OCI-LY7 (cell line): ENCODE results near the gene AMBP. TPM values are rescaled to one million over a fixed set of nuclear protein-coding genes. Genes with fewer than 3 reads are reported as not detected.

Experiments used
- BruUV-seq: library from RNA; stranded (reverse); fragments of 400-500 nt; replicated peaks from 2 replicates; lab custom pipeline; 2021; lab: Mats Ljungman, UMichigan
- CTCF ChIA-PET: fragments of 300-600 bp; sonication (Branson Sonifier 250); formaldehyde crosslinking; loops from one replicate; lab custom pipeline; 2022; ENCODE audit warnings: antibody characterized with exemption; ENCODE audit not compliant: unreplicated experiment; lab: Charles Lee
- POLR2A ChIA-PET: fragments of 300-600 bp; sonication (Branson Sonifier 250); formaldehyde crosslinking; loops from one replicate; lab custom pipeline; 2022; ENCODE audit warnings: antibody characterized with exemption; lab: Charles Lee
- DNase-seq: peaks from one replicate; pipeline ENCODE4 v3.0.0-alpha.2; 2015; ENCODE audit warnings: low spot score
- H2AFZ ChIP-seq: fragments of 200-600 bp; sonication (generic), shearing (Covaris generic); 2 replicates; pipeline ENCODE4 v1.6.1; 2014; ENCODE audit warnings: mild to moderate bottlenecking, antibody characterized with exemption, low read length, moderate library complexity
- H3K27ac ChIP-seq: fragments of 200-600 bp; sonication (generic); 2 replicates; pipeline ENCODE4 v1.5.1; 2014; ENCODE audit warnings: mixed run types, low read depth, mild to moderate bottlenecking, moderate library complexity, low read length, inconsistent platforms; ENCODE audit not compliant: poor library complexity, severe bottlenecking
- H3K36me3 ChIP-seq: fragments of 200-600 bp; sonication (generic); 2 replicates; pipeline ENCODE4 v1.6.1; 2014; ENCODE audit warnings: mild to moderate bottlenecking, antibody characterized with exemption, low read length, moderate library complexity, mixed read lengths; ENCODE audit not compliant: insufficient read depth
- H3K4me1 ChIP-seq: fragments of 200-600 bp; sonication (generic); 2 replicates; pipeline ENCODE4 v1.5.1; 2014; ENCODE audit warnings: mild to moderate bottlenecking, low read length; ENCODE audit not compliant: insufficient read depth, poor library complexity, severe bottlenecking
- H3K4me2 ChIP-seq: fragments of 200-600 bp; sonication (generic); 2 replicates; pipeline ENCODE4 v1.6.1; 2014; ENCODE audit warnings: mild to moderate bottlenecking, low read length
- H3K4me3 ChIP-seq: fragments of 200-600 bp; sonication (generic); 2 replicates; pipeline ENCODE4 v1.5.1; 2014; ENCODE audit warnings: mild to moderate bottlenecking, low read depth, low read length; ENCODE audit not compliant: poor library complexity, severe bottlenecking
- H3K79me2 ChIP-seq: fragments of 200-600 bp; sonication (generic); 2 replicates; pipeline ENCODE4 v1.6.1; 2016; ENCODE audit warnings: low read depth, mild to moderate bottlenecking, low read length, moderate library complexity, mixed read lengths; ENCODE audit not compliant: insufficient read depth
- H3K9me2 ChIP-seq: fragments of 200-600 bp; sonication (generic); 2 replicates; pipeline ENCODE4 v1.6.1; 2016; ENCODE audit warnings: mild to moderate bottlenecking, low read length, mixed read lengths; ENCODE audit not compliant: insufficient read depth
- H3K9me3 ChIP-seq: fragments of 200-600 bp; sonication (generic); 2 replicates; pipeline ENCODE4 v1.6.1; 2014; ENCODE audit warnings: mild to moderate bottlenecking, mixed run types, low read length, mixed read lengths
- H4K20me1 ChIP-seq: fragments of 200-600 bp; sonication (generic); 2 replicates; pipeline ENCODE4 v1.6.1; 2014; ENCODE audit warnings: mild to moderate bottlenecking, antibody characterized with exemption, low read length, moderate library complexity, mixed read lengths; ENCODE audit not compliant: insufficient read depth
- CTCF ChIP-seq: fragments of 200-600 bp; sonication (generic); conservative IDR thresholded peaks from 2 replicates; pipeline ENCODE4 v1.5.1; 2014; ENCODE audit warnings: mild to moderate bottlenecking, antibody characterized with exemption, low read length, moderate library complexity, mixed read lengths
- EZH2phosphoT487 ChIP-seq: fragments of 200-600 bp; sonication (generic); IDR thresholded peaks from 2 replicates; pipeline ENCODE4 v1.6.1; 2018; ENCODE audit warnings: low read depth, borderline replicate concordance, mild to moderate bottlenecking, mixed run types, antibody characterized with exemption, low read length, moderate library complexity, mixed read lengths
- intact Hi-C: fragments of 100-400 bp; cut with micrococcal nuclease; formaldehyde crosslinking; loops from one replicate; pipeline ENCODE4 v1.10.0; 2022; ENCODE audit not compliant: unreplicated experiment
- total RNA-seq, 2 experiments: library from RNA; depleted of rRNA in 1 of 2; stranded (reverse); fragments of >200 nt in 1 of 2; shearing (Covaris generic) in 1 of 2; gene quantifications; 2 replicates each; pipeline ENCODE4 v1.2.3, GENCODE V29; 2014 to 2022

Gene AMBP
- total RNA-seq, 2 experiments from 2014 or later, result not detected

GRCh38 chr9:114059047-114059803 is 18.9 kb downstream of the AMBP start:
- no peak overlapping the region for H3K27ac ChIP-seq
- H4K20me1 ChIP-seq, result no peaks in the 10 kb centered on the region
- H3K4me2 ChIP-seq, result no peak overlapping the region
- H2AFZ ChIP-seq, result no peak overlapping the region
- intact Hi-C loops, result no loop called here
- no peaks in the 10 kb centered on the region for H3K36me3 ChIP-seq
- no peak overlapping the region for H3K4me3 ChIP-seq
- H3K9me2 ChIP-seq, result no peaks in the 10 kb centered on the region
- CTCF ChIA-PET, result no interaction called here
- H3K79me2 ChIP-seq, result no peaks in the 10 kb centered on the region
- TF ChIP-seq EZH2phosphoT487 (no peak), CTCF (no peak)
- no TSS peak for BruUV-seq
- POLR2A ChIA-PET, result no interaction called here
- DNase-seq, result no peak
- no peaks in the 10 kb centered on the region for H3K4me1 ChIP-seq
- no peaks in the 10 kb centered on the region for H3K9me3 ChIP-seq

GRCh38 chr9:114058688-114059046 is 19.4 kb downstream of the AMBP start:
- Histone ChIP-seq H3K27ac (no peak overlapping the region), H3K4me2 (no peak overlapping the region), H4K20me1 (no peaks in the 10 kb centered on the region), H3K4me3 (no peak overlapping the region), H3K4me1 (no peaks in the 10 kb centered on the region), H3K36me3 (no peaks in the 10 kb centered on the region), H2AFZ (no peak overlapping the region), H3K9me3 (no peaks in the 10 kb centered on the region), H3K9me2 (no peaks in the 10 kb centered on the region), H3K79me2 (no peaks in the 10 kb centered on the region)
- BruUV-seq, result no TSS peak
- no peak for DNase-seq
- POLR2A ChIA-PET, result no interaction called here
- CTCF ChIA-PET, result no interaction called here
- intact Hi-C loops, result no loop called here
- TF ChIP-seq EZH2phosphoT487 (no peak), CTCF (no peak)

GRCh38 chr9:114057161-114057885 is 20.8 kb downstream of the AMBP start:
- CTCF ChIA-PET, result no interaction called here
- BruUV-seq, result no TSS peak

More at GRCh38 chr9:114057161-114057885, 20.8 kb downstream of the AMBP start:
- DNase-seq, result no peak
- no peaks in the 10 kb centered on the region for H3K36me3 ChIP-seq
- no peak overlapping the region for H2AFZ ChIP-seq
- H3K4me1 ChIP-seq, result no peaks in the 10 kb centered on the region
- H3K79me2 ChIP-seq, result no peaks in the 10 kb centered on the region
- no peaks in the 10 kb centered on the region for H3K9me2 ChIP-seq
- no peak overlapping the region for H3K27ac ChIP-seq
- no peak overlapping the region for H3K4me3 ChIP-seq
- H4K20me1 ChIP-seq, result no peaks in the 10 kb centered on the region
- no peak overlapping the region for H3K4me2 ChIP-seq
- POLR2A ChIA-PET, result no interaction called here
- intact Hi-C loops, result no loop called here
- TF ChIP-seq EZH2phosphoT487 (no peak), CTCF (no peak)
- no peaks in the 10 kb centered on the region for H3K9me3 ChIP-seq
